HepG2 (cell line): ENCODE results near the gene EIF3L. TPM values are rescaled to one million over a fixed set of nuclear protein-coding genes. Genes with fewer than 3 reads are reported as not detected.
A peak's percentile ranks its signal among the peaks of the same experiment; 100 is the strongest.

ENCODE experiments used
- ATF2 ChIP-seq: sonication (generic); formaldehyde crosslinking; IDR thresholded peaks from 2 replicates; pipeline ENCODE4 v1.4.0; 2020; ENCODE audit warnings: missing genetic modification reagents
- CEBPZ ChIP-seq: IDR thresholded peaks from 2 replicates; pipeline ENCODE4 v1.6.1; 2012; ENCODE audit warnings: low read length, improper control_type of control experiment
- HNF1B ChIP-seq: sonication (generic); formaldehyde crosslinking; IDR thresholded peaks from 2 replicates; pipeline ENCODE4 v1.5.1; 2020; ENCODE audit warnings: mild to moderate bottlenecking, moderate library complexity, missing genetic modification reagents
- ZMAT3 ChIP-seq: sonication (generic); formaldehyde crosslinking; conservative IDR thresholded peaks from 2 replicates; pipeline ENCODE4 v1.7.0; 2021; ENCODE audit warnings: missing genetic modification reagents
- ZNF451 ChIP-seq: sonication (generic); formaldehyde crosslinking; IDR thresholded peaks from 2 replicates; pipeline ENCODE4 v1.5.0; 2020; ENCODE audit warnings: mild to moderate bottlenecking, missing genetic modification reagents
- ZNF670 ChIP-seq: sonication (generic); formaldehyde crosslinking; IDR thresholded peaks from 2 replicates; pipeline ENCODE4 v1.8.0; 2022; ENCODE audit warnings: mild to moderate bottlenecking, missing genetic modification reagents, borderline replicate concordance
- ZNF703 ChIP-seq: sonication (generic); formaldehyde crosslinking; IDR thresholded peaks from 2 replicates; pipeline ENCODE4 v1.5.1; 2020; ENCODE audit warnings: missing genetic modification reagents, mild to moderate bottlenecking, moderate library complexity, borderline replicate concordance
- polyA plus RNA-seq, 8 experiments: library from polyadenylated mRNA; depleted of rRNA in 3 of 8; stranded (reverse) in 7 of 8; unstranded in 1 of 8; fragments of >200 nt; fragmentation: Illumina TruSeq in 4 of 8; extraction: Trizol in 4 of 8; gene quantifications; 2 replicates each; pipeline versions ENCODE4 v1.2.1 to v1.2.3, GENCODE V29; 2011 to 2016; ENCODE audit warnings: low read depth in 4 of 8, missing spikeins in 1 of 8, mixed read lengths in 1 of 8; ENCODE audit not compliant: insufficient read depth in 1 of 8
- total RNA-seq, 5 experiments: library from RNA; depleted of rRNA; stranded (reverse); fragments of >200 nt; fragmentation: Illumina TruSeq; extraction: Trizol; gene quantifications; 2 replicates each; pipeline ENCODE4 v1.2.3, GENCODE V29; 2016; ENCODE audit warnings: low read depth in 1 of 5
- TF ChIP-seq, protein P1 (sequence below): sonication (generic); formaldehyde crosslinking; IDR thresholded peaks from 2 replicates; pipeline ENCODE4 v1.4.0; 2020; ENCODE audit warnings: mild to moderate bottlenecking, missing genetic modification reagents
- TF ChIP-seq, protein P2 (sequence below): sonication (generic); formaldehyde crosslinking; IDR thresholded peaks from 2 replicates; pipeline ENCODE4 v1.9.0; 2021; ENCODE audit warnings: missing genetic modification reagents, borderline replicate concordance
- TF ChIP-seq, protein P3 (sequence below): sonication (generic); formaldehyde crosslinking; IDR thresholded peaks from 2 replicates; pipeline ENCODE4 v1.4.0; 2020; ENCODE audit warnings: missing genetic modification reagents
- TF ChIP-seq, protein P4 (sequence below): sonication (generic); formaldehyde crosslinking; IDR thresholded peaks from 2 replicates; pipeline ENCODE4 v1.4.0; 2020; ENCODE audit warnings: missing genetic modification reagents, borderline replicate concordance

Gene EIF3L
- total and polyA plus RNA-seq, 2 of the 13 experiments (the other 11 are each of a cell fraction or from before 2014, with no cell fraction given): 514 to 793 TPM

- TF ChIP-seq, protein P1, sequence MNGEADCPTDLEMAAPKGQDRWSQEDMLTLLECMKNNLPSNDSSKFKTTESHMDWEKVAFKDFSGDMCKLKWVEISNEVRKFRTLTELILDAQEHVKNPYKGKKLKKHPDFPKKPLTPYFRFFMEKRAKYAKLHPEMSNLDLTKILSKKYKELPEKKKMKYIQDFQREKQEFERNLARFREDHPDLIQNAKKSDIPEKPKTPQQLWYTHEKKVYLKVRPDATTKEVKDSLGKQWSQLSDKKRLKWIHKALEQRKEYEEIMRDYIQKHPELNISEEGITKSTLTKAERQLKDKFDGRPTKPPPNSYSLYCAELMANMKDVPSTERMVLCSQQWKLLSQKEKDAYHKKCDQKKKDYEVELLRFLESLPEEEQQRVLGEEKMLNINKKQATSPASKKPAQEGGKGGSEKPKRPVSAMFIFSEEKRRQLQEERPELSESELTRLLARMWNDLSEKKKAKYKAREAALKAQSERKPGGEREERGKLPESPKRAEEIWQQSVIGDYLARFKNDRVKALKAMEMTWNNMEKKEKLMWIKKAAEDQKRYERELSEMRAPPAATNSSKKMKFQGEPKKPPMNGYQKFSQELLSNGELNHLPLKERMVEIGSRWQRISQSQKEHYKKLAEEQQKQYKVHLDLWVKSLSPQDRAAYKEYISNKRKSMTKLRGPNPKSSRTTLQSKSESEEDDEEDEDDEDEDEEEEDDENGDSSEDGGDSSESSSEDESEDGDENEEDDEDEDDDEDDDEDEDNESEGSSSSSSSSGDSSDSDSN (CRISPR knock-in tag): peak; percentile 98
- TF ChIP-seq HNF1B (CRISPR knock-in tag): 0 out of 2 replicates have a peak, but pooled peaks have one; percentile 25
- peak; percentile 57; the same call in 1 of the 2 replicates for TF ChIP-seq ATF2 (CRISPR knock-in tag)
- TF ChIP-seq ZNF451 (CRISPR knock-in tag): 0 out of 2 replicates have a peak, but pooled peaks have one; percentile 40
- no peak for TF ChIP-seq ZNF670 (CRISPR knock-in tag)
- TF ChIP-seq, protein P2, sequence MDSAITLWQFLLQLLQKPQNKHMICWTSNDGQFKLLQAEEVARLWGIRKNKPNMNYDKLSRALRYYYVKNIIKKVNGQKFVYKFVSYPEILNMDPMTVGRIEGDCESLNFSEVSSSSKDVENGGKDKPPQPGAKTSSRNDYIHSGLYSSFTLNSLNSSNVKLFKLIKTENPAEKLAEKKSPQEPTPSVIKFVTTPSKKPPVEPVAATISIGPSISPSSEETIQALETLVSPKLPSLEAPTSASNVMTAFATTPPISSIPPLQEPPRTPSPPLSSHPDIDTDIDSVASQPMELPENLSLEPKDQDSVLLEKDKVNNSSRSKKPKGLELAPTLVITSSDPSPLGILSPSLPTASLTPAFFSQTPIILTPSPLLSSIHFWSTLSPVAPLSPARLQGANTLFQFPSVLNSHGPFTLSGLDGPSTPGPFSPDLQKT (CRISPR knock-in tag): no peak
- no peak for TF ChIP-seq CEBPZ
- TF ChIP-seq, protein P3, sequence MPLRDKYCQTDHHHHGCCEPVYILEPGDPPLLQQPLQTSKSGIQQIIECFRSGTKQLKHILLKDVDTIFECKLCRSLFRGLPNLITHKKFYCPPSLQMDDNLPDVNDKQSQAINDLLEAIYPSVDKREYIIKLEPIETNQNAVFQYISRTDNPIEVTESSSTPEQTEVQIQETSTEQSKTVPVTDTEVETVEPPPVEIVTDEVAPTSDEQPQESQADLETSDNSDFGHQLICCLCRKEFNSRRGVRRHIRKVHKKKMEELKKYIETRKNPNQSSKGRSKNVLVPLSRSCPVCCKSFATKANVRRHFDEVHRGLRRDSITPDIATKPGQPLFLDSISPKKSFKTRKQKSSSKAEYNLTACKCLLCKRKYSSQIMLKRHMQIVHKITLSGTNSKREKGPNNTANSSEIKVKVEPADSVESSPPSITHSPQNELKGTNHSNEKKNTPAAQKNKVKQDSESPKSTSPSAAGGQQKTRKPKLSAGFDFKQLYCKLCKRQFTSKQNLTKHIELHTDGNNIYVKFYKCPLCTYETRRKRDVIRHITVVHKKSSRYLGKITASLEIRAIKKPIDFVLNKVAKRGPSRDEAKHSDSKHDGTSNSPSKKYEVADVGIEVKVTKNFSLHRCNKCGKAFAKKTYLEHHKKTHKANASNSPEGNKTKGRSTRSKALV (CRISPR knock-in tag): no peak
- TF ChIP-seq ZMAT3 (CRISPR knock-in tag): 0 out of 2 replicates have a peak, but pooled peaks have one; percentile 49
- TF ChIP-seq, protein P4, sequence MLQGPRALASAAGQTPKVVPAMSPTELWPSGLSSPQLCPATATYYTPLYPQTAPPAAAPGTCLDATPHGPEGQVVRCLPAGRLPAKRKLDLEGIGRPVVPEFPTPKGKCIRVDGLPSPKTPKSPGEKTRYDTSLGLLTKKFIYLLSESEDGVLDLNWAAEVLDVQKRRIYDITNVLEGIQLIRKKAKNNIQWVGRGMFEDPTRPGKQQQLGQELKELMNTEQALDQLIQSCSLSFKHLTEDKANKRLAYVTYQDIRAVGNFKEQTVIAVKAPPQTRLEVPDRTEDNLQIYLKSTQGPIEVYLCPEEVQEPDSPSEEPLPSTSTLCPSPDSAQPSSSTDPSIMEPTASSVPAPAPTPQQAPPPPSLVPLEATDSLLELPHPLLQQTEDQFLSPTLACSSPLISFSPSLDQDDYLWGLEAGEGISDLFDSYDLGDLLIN (CRISPR knock-in tag): peak; percentile 19; the same call in 1 of the 2 replicates
- TF ChIP-seq ZNF703 (CRISPR knock-in tag): no peak; the same call in 1 of the 2 replicates
Observed at GRCh38 chr22:37804881-37805809, 44.1 kb upstream of the EIF3L start (continued).
